ENCODE measurements around the gene ALAD. TPM values are rescaled to one million over a fixed set of nuclear protein-coding genes. Genes with fewer than 3 reads are reported as not detected.

The ALAD gene
- total and polyA plus RNA-seq, 2 donors from 2014 or later, result 35.4 to 64.1 TPM

DNA sequence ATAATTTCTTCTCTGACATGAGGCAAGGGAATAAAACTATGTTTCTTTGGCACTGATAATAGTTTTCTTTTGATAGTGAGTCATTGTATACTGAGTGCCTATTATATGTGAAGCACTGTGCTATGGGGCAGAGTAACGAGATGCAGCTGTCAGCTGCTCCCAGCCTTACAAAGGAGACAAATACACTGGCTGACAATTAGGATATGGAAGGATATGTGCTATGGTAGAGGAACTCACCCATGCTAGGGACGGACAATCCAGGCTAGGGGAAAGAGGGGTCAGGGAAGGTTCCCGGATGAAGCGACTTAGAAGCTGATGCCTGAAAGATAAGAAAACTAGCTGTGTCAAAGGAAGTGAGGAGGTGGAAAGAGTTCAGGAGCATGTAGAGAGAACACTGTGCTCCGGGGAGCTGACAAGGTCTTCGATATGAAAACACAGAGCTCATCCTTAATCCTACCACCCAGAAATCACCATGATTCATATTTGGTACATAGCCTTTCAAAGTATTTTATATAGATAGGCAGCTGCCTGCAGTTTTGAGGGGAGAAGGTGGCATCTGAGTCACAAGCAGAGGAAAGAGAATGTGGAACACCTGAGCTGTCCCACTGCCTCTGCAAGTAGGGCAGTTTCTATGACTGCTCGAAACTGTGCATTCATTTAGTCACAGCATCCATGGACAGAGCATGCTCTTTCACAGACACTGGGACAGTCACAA, 39.6 kb downstream of the ALAD start:
- intact Hi-C loops (cut with DNase I), result no loop called here
- TF ChIP-seq, protein P1, sequence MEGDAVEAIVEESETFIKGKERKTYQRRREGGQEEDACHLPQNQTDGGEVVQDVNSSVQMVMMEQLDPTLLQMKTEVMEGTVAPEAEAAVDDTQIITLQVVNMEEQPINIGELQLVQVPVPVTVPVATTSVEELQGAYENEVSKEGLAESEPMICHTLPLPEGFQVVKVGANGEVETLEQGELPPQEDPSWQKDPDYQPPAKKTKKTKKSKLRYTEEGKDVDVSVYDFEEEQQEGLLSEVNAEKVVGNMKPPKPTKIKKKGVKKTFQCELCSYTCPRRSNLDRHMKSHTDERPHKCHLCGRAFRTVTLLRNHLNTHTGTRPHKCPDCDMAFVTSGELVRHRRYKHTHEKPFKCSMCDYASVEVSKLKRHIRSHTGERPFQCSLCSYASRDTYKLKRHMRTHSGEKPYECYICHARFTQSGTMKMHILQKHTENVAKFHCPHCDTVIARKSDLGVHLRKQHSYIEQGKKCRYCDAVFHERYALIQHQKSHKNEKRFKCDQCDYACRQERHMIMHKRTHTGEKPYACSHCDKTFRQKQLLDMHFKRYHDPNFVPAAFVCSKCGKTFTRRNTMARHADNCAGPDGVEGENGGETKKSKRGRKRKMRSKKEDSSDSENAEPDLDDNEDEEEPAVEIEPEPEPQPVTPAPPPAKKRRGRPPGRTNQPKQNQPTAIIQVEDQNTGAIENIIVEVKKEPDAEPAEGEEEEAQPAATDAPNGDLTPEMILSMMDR (IDR thresholded peaks at IDR 0.05; ENCODE audit: borderline replicate concordance, extremely low read depth, insufficient read depth), result no peak
- no peaks in the 10 kb centered on the region for H3K36me3 ChIP-seq (ENCODE audit: control insufficient read depth in 2 of 3, insufficient read depth in 3 of 3, low read length in 3 of 3)
- no peak overlapping the region for H3K4me3 ChIP-seq (ENCODE audit: low read length in 3 of 3)
- DNase-seq (no peak), FAIRE-seq (no peak)
- H3K9me3 ChIP-seq (ENCODE audit: control insufficient read depth in 2 of 3, insufficient read depth in 1 of 3, low read length in 3 of 3), result no peaks in the 10 kb centered on the region
- peaks cover 0 to 6% (median 2%) of the 10 kb centered on the region in 3 donors for H3K4me1 ChIP-seq (ENCODE audit: control insufficient read depth in 2 of 3, insufficient read depth in 2 of 3, low read depth in 1 of 3, low read length in 3 of 3)
- no peak overlapping the region for H3K27ac ChIP-seq (ENCODE audit: low read depth in 2 of 2, low read length in 2 of 2)
- H3K9ac ChIP-seq (ENCODE audit: low read length in 3 of 3), result no peak overlapping the region
- no peaks in the 10 kb centered on the region for H3K27me3 ChIP-seq (ENCODE audit: control insufficient read depth, insufficient read depth, low read length)

GRCh38 chr9:113360242-113360842, 40.7 kb downstream of the ALAD start:
- intact Hi-C loops (cut with DNase I), result no loop called here
- Histone ChIP-seq H3K4me3 (ENCODE audit: low read length in 3 of 3) (no peak overlapping the region), H3K27me3 (ENCODE audit: control insufficient read depth, insufficient read depth, low read length) (no peaks in the 10 kb centered on the region), H3K36me3 (ENCODE audit: control insufficient read depth in 2 of 3, insufficient read depth in 3 of 3, low read length in 3 of 3) (no peaks in the 10 kb centered on the region), H3K9ac (ENCODE audit: low read length in 3 of 3) (no peak overlapping the region), H3K4me1 (ENCODE audit: control insufficient read depth in 2 of 3, insufficient read depth in 2 of 3, low read depth in 1 of 3, low read length in 3 of 3) (peaks cover 0 to 6% (median 2%) of the 10 kb centered on the region in 3 donors), H3K27ac (ENCODE audit: low read depth in 2 of 2, low read length in 2 of 2) (no peak overlapping the region), H3K9me3 (ENCODE audit: control insufficient read depth in 2 of 3, insufficient read depth in 1 of 3, low read length in 3 of 3) (no peaks in the 10 kb centered on the region)
- DNase-seq (no peak), FAIRE-seq (no peak)
- TF ChIP-seq, protein P1 (IDR thresholded peaks at IDR 0.05; ENCODE audit: borderline replicate concordance, extremely low read depth, insufficient read depth), result no peak

GRCh38 chr9:113359385-113359784, 41.7 kb downstream of the ALAD start:
- H3K27ac ChIP-seq (ENCODE audit: low read depth in 2 of 2, low read length in 2 of 2), result no peak overlapping the region
- no peak overlapping the region for H3K9ac ChIP-seq (ENCODE audit: low read length in 3 of 3)
- no peak overlapping the region for H3K4me3 ChIP-seq (ENCODE audit: low read length in 3 of 3)
- no peaks in the 10 kb centered on the region for H3K9me3 ChIP-seq (ENCODE audit: control insufficient read depth in 2 of 3, insufficient read depth in 1 of 3, low read length in 3 of 3)
- no peaks in the 10 kb centered on the region for H3K27me3 ChIP-seq (ENCODE audit: control insufficient read depth, insufficient read depth, low read length)
- peaks cover 0 to 6% (median 2%) of the 10 kb centered on the region in 3 donors for H3K4me1 ChIP-seq (ENCODE audit: control insufficient read depth in 2 of 3, insufficient read depth in 2 of 3, low read depth in 1 of 3, low read length in 3 of 3)
- no peak for DNase-seq
- TF ChIP-seq, protein P1 (IDR thresholded peaks at IDR 0.05; ENCODE audit: borderline replicate concordance, extremely low read depth, insufficient read depth), result no peak
- no peak for FAIRE-seq
- H3K36me3 ChIP-seq (ENCODE audit: control insufficient read depth in 2 of 3, insufficient read depth in 3 of 3, low read length in 3 of 3), result no peaks in the 10 kb centered on the region
- intact Hi-C loops (cut with DNase I), result no loop called here
